HepG2 (cell line): ENCODE data around the gene HBA2. TPM values are rescaled to one million over a fixed set of nuclear protein-coding genes. Genes with fewer than 3 reads are reported as not detected.

Experiments used
- ARNT2 ChIP-seq: sonication (generic); formaldehyde crosslinking; IDR thresholded peaks from 2 replicates; pipeline ENCODE4 v1.8.0; 2022; ENCODE audit warnings: mild to moderate bottlenecking, low read depth, missing genetic modification reagents, moderate library complexity
- BCL3 ChIP-seq: sonication (generic); formaldehyde crosslinking; IDR thresholded peaks from 2 replicates; pipeline ENCODE4 v1.5.1; 2020; ENCODE audit warnings: mild to moderate bottlenecking, missing genetic modification reagents, moderate library complexity
- CENPT ChIP-seq: sonication (generic); formaldehyde crosslinking; IDR thresholded peaks from 2 replicates; pipeline ENCODE4 v1.8.0; 2022; ENCODE audit warnings: low read depth, mild to moderate bottlenecking, moderate library complexity, missing genetic modification reagents
- DDIT3 ChIP-seq: sonication (generic); formaldehyde crosslinking; IDR thresholded peaks from 2 replicates; pipeline ENCODE4 v1.4.0; 2020; ENCODE audit warnings: mild to moderate bottlenecking, missing genetic modification reagents
- FOXA1 ChIP-seq, 2 experiments: fragments of 450-650 bp in 1 of 2; sonication (generic) in 1 of 2; formaldehyde crosslinking in 1 of 2; IDR thresholded peaks; 2 replicates each; pipeline versions ENCODE4 v1.4.0 to v1.6.1; 2016 to 2020; ENCODE audit warnings: missing genetic modification reagents in 1 of 2
- HNF4A ChIP-seq: sonication (generic); formaldehyde crosslinking; IDR thresholded peaks from 2 replicates; pipeline ENCODE4 v1.4.0; 2020; ENCODE audit warnings: missing genetic modification reagents
- NFYB ChIP-seq: sonication (generic); formaldehyde crosslinking; IDR thresholded peaks from 2 replicates; pipeline ENCODE4 v1.4.0; 2020; ENCODE audit warnings: missing genetic modification reagents
- NR2F1 ChIP-seq, 2 experiments: fragments of 450-650 bp in 1 of 2; formaldehyde crosslinking in 1 of 2; IDR thresholded peaks; 2 replicates each; pipeline versions ENCODE4 v1.5.0 to v1.6.1; 2016 to 2020; ENCODE audit warnings: mild to moderate bottlenecking in 1 of 2, missing compliant biosample characterization in 1 of 2, missing genetic modification reagents in 1 of 2, moderate library complexity in 1 of 2
- PAX8 ChIP-seq: sonication (generic); formaldehyde crosslinking; IDR thresholded peaks from 2 replicates; pipeline ENCODE4 v1.8.0; 2022; ENCODE audit warnings: mild to moderate bottlenecking, missing genetic modification reagents, borderline replicate concordance
- RFX1 ChIP-seq: fragments of 450-650 bp; IDR thresholded peaks from 2 replicates; pipeline ENCODE4 v1.6.1; 2017
- TCF7 ChIP-seq: sonication (generic); IDR thresholded peaks from 2 replicates; pipeline ENCODE4 v1.6.1; 2016; ENCODE audit warnings: antibody characterized with exemption, low read depth
- ZBTB25 ChIP-seq: IDR thresholded peaks from 2 replicates; pipeline ENCODE4 v1.6.1; 2018; ENCODE audit warnings: missing genetic modification reagents
- ZBTB42 ChIP-seq: sonication (generic); formaldehyde crosslinking; IDR thresholded peaks from 2 replicates; pipeline ENCODE4 v1.5.0; 2020; ENCODE audit warnings: mild to moderate bottlenecking, missing genetic modification reagents
- ZNF30 ChIP-seq: sonication (generic); formaldehyde crosslinking; IDR thresholded peaks from 2 replicates; pipeline ENCODE4 v1.5.0; 2020; ENCODE audit warnings: mild to moderate bottlenecking, missing genetic modification reagents
- ZNF350 ChIP-seq: sonication (generic); formaldehyde crosslinking; IDR thresholded peaks from 2 replicates; pipeline ENCODE4 v1.4.0; 2020; ENCODE audit warnings: mild to moderate bottlenecking, low read depth, missing genetic modification reagents, borderline replicate concordance
- ZNF891 ChIP-seq: sonication (generic); formaldehyde crosslinking; IDR thresholded peaks from 2 replicates; pipeline ENCODE4 v1.5.0; 2020; ENCODE audit warnings: mild to moderate bottlenecking, missing genetic modification reagents
- ZSCAN25 ChIP-seq: sonication (generic); formaldehyde crosslinking; IDR thresholded peaks from 2 replicates; pipeline ENCODE4 v1.8.0; 2022; ENCODE audit warnings: mild to moderate bottlenecking, missing genetic modification reagents
- polyA plus RNA-seq, 8 experiments: library from polyadenylated mRNA; depleted of rRNA in 3 of 8; stranded (reverse) in 7 of 8; unstranded in 1 of 8; fragments of >200 nt; fragmentation: Illumina TruSeq in 4 of 8; extraction: Trizol in 4 of 8; gene quantifications; 2 replicates each; pipeline versions ENCODE4 v1.2.1 to v1.2.3, GENCODE V29; 2011 to 2016; ENCODE audit warnings: low read depth in 4 of 8, missing spikeins in 1 of 8, mixed read lengths in 1 of 8; ENCODE audit not compliant: insufficient read depth in 1 of 8
- total RNA-seq, 5 experiments: library from RNA; depleted of rRNA; stranded (reverse); fragments of >200 nt; fragmentation: Illumina TruSeq; extraction: Trizol; gene quantifications; 2 replicates each; pipeline ENCODE4 v1.2.3, GENCODE V29; 2016; ENCODE audit warnings: low read depth in 1 of 5
- TF ChIP-seq, protein P1 (sequence below): sonication (generic); formaldehyde crosslinking; IDR thresholded peaks from 2 replicates; pipeline ENCODE4 v1.4.0; 2020; ENCODE audit warnings: mild to moderate bottlenecking, missing genetic modification reagents
- TF ChIP-seq, protein P2 (sequence below): sonication (generic); formaldehyde crosslinking; IDR thresholded peaks from 2 replicates; pipeline ENCODE4 v1.4.0; 2020; ENCODE audit warnings: missing genetic modification reagents, borderline replicate concordance
- TF ChIP-seq, protein P3 (sequence below): sonication (generic); formaldehyde crosslinking; IDR thresholded peaks from 2 replicates; pipeline ENCODE4 v1.4.0; 2020; ENCODE audit warnings: missing genetic modification reagents

HBA2 gene
- total and polyA plus RNA-seq, 2 of the 13 experiments (the other 11 are each of a cell fraction or from before 2014, with no cell fraction given) = not detected

DNA sequence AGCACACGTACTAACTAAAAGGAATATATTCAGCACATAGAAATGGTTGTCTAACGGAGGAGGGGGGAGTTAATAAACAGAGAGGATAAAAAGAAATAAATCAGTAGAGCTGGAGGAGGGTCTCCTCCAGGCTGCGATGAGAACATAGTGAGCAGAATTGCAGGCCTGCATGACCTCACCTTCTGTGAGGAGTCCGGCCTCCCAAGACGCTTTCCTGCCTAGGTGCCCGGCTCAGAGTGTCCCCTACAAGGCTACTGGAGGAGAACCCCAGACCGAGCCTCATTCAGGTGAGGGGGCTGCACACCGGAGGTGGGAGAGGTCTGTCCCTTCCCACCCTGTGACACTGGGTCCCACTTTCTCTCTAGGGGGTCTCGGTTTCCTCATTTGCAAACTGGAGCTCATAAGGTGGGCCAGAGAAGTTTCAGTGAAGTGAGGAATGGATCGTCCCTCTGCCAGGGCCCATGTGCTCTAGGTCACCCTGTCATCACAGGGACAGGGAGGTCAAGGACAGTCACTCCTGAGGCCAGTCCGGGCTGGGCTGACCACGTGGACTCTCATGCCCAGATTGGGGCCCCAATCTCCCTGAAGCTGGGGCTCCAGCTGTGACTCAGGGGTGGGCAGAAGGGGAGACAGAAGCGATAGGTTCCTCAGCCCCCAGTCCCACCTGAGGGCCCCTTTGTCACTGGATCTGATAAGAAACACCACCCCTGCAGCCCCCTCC, 10.2 kb upstream of the HBA2 start (continued):
- TF ChIP-seq BCL3 = no peak
- TF ChIP-seq, protein P1, sequence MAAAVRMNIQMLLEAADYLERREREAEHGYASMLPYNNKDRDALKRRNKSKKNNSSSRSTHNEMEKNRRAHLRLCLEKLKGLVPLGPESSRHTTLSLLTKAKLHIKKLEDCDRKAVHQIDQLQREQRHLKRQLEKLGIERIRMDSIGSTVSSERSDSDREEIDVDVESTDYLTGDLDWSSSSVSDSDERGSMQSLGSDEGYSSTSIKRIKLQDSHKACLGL = peak; percentile 62; the same call in 1 of the 2 replicates
- TF ChIP-seq, protein P2, sequence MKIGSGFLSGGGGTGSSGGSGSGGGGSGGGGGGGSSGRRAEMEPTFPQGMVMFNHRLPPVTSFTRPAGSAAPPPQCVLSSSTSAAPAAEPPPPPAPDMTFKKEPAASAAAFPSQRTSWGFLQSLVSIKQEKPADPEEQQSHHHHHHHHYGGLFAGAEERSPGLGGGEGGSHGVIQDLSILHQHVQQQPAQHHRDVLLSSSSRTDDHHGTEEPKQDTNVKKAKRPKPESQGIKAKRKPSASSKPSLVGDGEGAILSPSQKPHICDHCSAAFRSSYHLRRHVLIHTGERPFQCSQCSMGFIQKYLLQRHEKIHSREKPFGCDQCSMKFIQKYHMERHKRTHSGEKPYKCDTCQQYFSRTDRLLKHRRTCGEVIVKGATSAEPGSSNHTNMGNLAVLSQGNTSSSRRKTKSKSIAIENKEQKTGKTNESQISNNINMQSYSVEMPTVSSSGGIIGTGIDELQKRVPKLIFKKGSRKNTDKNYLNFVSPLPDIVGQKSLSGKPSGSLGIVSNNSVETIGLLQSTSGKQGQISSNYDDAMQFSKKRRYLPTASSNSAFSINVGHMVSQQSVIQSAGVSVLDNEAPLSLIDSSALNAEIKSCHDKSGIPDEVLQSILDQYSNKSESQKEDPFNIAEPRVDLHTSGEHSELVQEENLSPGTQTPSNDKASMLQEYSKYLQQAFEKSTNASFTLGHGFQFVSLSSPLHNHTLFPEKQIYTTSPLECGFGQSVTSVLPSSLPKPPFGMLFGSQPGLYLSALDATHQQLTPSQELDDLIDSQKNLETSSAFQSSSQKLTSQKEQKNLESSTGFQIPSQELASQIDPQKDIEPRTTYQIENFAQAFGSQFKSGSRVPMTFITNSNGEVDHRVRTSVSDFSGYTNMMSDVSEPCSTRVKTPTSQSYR = no peak
- TF ChIP-seq TCF7 = no peak
- peak; percentile 78 to 94 for TF ChIP-seq NR2F1 (CRISPR knock-in tag; IDR thresholded peaks at IDR 0.05)
- TF ChIP-seq FOXA1 (IDR thresholded peaks at IDR 0.05) = no peak
- TF ChIP-seq FOXA1 (CRISPR knock-in tag; IDR thresholded peaks at IDR 0.05) = no peak
- no peak for TF ChIP-seq PAX8 (CRISPR knock-in tag)
- TF ChIP-seq ZBTB25 (CRISPR knock-in tag) = no peak
- TF ChIP-seq CENPT = no peak
- no peak for TF ChIP-seq ZNF891
- 0 out of 2 replicates have a peak, but pooled peaks have one; percentile 23 for TF ChIP-seq ARNT2 (CRISPR knock-in tag)
- TF ChIP-seq DDIT3 = no peak
- TF ChIP-seq ZNF30 (CRISPR knock-in tag) = no peak
- TF ChIP-seq, protein P3, sequence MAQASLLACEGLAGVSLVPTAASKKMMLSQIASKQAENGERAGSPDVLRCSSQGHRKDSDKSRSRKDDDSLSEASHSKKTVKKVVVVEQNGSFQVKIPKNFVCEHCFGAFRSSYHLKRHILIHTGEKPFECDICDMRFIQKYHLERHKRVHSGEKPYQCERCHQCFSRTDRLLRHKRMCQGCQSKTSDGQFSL = no peak
- peak; percentile 82; the same call in 1 of the 2 replicates for TF ChIP-seq ZSCAN25 (CRISPR knock-in tag)
- peak; percentile 60 for TF ChIP-seq HNF4A (CRISPR knock-in tag)
- no peak for TF ChIP-seq RFX1
- no peak; the same call in 1 of the 2 replicates for TF ChIP-seq ZNF350 (CRISPR knock-in tag)
- no peak for TF ChIP-seq ZBTB42 (CRISPR knock-in tag)
- no peak for TF ChIP-seq NFYB
